ENCODE measurements around the gene ANKH.
"Not testable (repeated sequence)": the region's sequence is repeated elsewhere in the genome, so short reads cannot be mapped to it uniquely, and the experiment has no call there.

ANKH gene

DNA sequence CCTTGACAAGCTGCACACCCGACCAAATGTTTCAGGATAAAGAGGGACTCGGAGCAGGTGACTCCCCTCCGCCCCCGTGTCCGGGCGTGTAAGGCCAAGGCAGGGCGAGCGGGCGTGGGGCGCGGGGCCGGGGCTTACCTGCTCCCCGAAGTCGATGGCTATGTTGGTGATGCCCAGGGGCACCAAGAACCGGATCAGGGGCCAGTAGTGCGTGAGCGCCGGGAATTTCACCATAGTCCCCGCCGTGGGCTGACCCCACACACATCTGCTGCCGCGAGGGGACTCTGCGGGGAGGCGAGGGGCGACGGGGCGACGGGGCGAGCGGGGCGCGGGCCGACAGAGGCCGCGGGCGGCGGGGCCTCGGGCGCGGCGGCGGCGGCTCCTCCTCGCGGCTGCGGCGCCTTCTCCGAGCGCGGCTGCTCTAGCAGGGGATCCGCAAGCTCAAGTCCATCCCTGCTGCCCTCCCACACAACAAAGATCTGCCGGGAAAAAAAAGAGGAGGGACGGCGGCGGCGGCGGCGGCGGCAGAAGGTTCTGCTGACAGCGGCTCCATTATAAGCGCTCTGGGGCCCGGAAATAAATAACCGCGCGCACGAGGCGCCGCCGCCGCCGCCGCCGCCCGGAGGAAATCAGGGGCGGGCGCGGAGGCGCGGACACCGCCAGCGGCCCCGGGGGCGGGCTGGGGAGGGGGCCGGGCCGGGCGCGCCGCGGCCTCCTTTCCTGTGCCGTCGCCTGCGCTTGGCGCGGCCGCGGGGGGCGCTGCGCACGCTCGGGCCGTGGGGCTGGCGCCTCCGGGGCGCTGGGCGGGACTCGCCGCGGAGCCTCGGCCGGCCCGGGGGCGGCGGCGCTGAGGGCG lies at the start of gene ANKH:
ANKH (minus strand) TSS at position 565 of the 856 bp plus-strand sequence; CDS start at position 234, 331 bp downstream.
- peak; percentile 26 to 78 for DNase-seq (ENCODE audit: extremely low read depth in 1 of 2, low read depth in 1 of 2)

DNA sequence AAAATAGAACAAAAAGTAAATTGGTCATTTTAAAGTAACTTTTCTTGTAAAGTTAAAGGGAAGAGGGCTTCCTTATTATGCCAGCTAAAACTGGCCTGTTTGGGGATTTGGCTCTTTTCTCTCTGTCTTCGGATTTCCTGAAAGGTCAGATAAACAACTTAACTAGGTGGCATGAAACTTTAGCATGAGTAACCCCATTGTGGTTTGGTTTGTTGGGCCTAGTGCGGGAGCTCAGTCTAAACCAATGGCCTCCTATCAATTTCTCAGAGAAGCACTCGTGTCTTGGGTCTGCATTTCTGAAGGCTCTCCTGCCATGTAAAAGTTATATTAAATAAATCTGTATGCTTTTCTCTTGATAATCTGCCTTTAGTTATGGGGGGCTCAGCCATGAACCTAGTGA lies 48.5 kb upstream of the ANKH start:
- no peak for DNase-seq (ENCODE audit: extremely low read depth in 1 of 2, low read depth in 1 of 2)

DNA sequence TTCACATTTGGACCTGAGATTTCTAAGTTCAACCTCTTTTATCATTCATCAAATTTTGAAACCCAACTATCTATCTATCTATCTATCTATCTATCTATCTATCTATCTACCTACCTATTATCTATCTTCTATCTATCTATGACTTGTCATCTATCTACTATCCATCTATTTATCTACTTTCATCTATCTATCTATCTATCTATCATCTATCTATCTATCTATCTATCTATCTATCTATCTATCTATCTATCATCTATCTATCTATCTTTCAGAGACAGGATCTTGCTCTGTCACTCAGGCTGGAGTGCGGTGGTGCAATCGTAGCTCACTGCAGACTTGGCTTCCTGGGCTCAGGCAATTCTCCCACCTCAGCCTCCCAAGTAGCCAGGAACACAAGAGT lies 47.5 kb upstream of the ANKH start:
- DNase-seq (ENCODE audit: extremely low read depth in 1 of 2, low read depth in 1 of 2): not testable (repeated sequence)

DNA sequence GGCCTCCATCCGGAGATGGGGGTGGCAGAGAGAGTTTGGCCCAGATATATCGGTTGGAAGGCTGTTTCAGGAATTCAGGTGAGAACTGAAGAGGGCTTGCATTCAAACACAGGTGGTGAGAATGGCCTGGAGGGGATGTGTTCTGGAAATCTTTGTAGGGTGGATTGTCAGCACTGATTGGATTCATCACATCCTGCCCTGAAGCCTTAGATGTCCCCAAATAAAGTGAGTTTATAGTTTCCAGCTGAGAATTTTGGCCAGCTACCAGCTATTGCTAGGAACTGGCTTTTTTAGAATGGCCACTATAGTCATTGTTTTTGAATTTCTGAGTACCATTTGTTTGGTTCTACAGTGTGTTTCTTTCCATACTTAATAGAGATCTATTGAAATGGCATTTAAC lies 46.1 kb upstream of the ANKH start:
- no peak for DNase-seq (ENCODE audit: extremely low read depth in 1 of 2, low read depth in 1 of 2)

DNA sequence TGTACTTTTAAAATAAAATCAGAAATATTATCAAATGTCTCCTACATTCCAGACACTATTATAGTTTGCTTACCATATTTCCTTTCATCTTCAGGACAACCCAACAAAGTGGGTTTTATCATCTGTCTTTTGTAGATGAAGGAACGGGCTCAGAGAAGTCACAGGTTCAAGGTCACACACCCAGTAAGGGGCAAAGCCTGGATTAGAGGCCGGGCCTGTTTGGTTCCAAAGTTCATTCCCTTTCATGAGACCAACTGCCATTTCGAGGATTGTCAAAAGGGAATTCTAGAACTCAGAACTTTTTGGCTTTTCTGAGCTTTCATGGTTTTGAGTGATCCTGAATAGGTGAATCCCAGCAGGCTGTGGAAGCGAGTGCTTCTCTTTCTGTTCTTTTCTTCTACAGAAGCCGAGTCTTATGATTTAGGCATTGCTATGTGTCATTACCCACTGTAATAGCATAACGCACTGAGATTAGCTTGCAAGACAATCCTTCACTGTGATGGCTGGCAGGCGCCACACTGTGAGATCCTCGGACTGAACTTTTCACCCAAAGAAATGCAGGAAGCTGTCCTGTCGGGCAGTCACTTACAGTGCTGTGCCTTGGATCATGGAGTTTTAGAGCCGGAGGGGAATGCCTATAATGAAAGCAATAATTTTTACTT lies 43.8 kb upstream of the ANKH start:
- no peak for DNase-seq (ENCODE audit: extremely low read depth in 1 of 2, low read depth in 1 of 2)

GRCh38 chr5:14914623-14915260 lies 43.2 kb upstream of the ANKH start:
- DNase-seq (ENCODE audit: extremely low read depth in 1 of 2, low read depth in 1 of 2): no peak

DNA sequence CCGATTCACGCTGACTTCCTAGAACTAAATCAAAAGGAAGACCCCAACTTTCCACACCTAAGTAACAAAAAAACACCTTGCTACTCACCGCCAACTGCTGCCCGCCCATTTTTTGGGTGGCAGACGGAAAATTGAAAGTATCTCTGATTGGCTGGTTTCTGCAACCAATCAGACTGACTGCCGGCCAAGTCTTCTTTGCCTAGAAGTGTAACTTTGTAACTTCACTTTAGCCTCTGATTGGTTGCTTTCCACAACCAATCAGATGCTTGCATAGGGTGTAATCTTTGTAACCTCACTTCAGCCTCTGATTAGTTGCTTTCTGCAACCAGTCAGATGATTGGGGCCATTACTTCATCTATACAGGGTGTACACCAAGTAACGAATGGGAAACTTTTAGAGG lies 42.6 kb upstream of the ANKH start:
- DNase-seq (ENCODE audit: extremely low read depth in 1 of 2, low read depth in 1 of 2): no peak

- DNase-seq (ENCODE audit: extremely low read depth in 1 of 2, low read depth in 1 of 2): no peak
Observed at GRCh38 chr5:14913096-14913495, 41.5 kb upstream of the ANKH start.

DNA sequence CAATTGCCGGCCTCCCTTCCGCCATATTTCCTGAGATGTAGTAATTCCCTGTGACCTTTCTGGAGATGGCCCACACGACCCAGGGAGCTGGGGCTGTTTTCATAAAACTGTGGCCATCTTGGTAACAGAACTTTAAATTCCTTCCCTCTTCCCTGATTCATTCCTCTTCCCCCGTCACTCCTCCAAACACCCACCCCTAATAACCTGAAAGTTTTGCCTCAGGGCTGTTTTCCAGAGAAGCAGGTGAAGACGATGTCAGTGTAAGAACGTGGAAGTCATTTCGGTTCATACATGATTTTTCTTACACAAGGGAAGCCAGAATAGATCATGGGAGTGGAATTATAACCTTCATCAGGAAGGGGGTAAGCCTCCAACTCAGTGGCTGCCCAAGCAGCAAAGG lies 40.6 kb upstream of the ANKH start:
- no peak for DNase-seq (ENCODE audit: extremely low read depth in 1 of 2, low read depth in 1 of 2)

DNA sequence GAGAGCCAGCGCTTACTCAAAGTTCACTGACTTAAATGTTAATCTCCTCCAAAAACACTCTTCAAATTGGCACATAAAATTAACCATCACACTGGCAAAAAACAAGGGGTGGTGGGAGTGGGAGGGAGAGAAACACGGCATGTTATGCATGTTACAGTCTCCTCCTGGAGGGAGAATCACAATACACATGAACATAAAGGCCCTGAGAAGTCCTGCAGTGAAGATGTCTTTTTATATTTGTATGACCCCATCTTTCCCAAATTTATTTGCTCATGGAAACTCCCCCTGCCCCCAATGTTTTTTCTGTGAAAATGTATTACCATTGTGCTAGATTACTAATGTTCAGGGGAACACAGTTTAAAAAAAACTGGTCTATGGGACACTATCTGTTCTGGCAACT lies 37.8 kb upstream of the ANKH start:
- no peak for DNase-seq (ENCODE audit: extremely low read depth in 1 of 2, low read depth in 1 of 2)

DNA sequence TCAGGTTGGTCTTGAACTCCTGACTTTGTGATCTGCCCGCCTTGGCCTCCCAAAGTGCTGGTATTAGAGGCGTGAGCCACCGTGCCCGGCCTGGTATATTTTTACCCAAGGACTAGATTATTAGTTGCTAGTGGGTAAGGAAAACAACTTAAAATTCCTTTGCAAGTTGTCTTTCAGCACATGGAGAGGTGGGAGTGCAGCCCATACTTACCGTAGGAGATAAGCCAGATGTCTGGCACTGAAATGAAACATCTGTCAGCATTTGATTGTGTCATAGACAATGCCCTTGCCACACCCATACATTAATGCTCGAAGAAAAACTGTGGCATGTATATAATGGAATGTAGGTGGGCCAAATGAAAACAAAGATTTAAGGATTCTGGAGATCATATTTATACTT lies 36.6 kb upstream of the ANKH start:
- no peak for DNase-seq (ENCODE audit: extremely low read depth in 1 of 2, low read depth in 1 of 2)

DNA sequence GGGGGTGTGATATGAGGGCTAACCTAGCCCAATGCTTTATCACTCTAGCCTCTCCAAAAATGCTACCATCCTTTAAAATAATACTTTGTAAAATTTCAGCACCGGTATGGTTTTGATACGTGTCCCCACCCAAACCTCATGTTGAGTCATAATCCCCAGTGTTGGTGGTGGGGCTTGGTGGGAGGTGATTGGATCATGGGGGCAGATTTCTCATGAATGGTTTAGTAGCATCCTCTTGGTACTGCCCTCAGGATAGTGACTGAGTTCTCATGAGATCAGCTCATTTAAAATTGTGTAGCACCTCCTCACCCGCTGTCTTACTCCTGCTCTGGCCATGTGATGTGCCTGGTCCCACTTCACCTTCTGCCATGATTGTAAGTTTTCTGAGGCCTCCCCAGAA lies 35.0 kb upstream of the ANKH start:
- DNase-seq (ENCODE audit: extremely low read depth in 1 of 2, low read depth in 1 of 2): no peak

DNA sequence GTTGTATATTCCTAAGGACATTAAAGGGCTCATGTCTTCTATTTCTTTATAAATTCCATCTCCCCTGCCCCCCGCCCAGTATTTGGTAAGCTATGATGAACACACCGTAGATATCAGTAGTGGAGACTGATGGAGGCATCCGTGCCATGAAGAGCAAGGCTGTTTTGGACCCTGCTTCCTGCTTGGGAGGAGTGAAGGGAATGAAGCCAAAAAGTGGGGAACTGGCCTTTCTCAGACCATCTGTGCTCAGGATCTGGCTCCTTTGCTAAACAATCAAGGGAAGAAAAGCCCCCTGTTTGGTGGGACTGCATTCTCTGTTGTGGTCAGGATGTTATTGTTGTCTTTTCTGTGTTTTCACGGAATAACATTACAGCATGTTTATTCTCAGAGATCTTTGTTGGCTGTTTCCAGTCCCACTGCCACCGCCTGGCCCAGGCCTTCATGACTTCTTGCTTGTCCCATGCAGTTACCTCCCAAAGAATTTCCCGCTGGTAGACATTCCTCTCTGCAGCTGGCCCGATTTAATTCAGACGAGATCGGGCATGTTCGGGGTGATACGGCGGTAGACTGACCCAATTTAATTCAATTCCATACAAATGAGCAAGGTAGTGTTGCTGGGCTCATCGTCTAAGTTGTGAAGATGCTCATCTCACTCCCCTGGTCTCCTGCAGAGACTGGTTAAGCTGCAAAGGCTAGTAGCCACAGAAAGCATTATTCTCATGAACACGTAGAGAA lies 31.4 kb upstream of the ANKH start:
- no peak for DNase-seq (ENCODE audit: extremely low read depth in 1 of 2, low read depth in 1 of 2)

- no peak for DNase-seq (ENCODE audit: extremely low read depth in 1 of 2, low read depth in 1 of 2)
Observed at GRCh38 chr5:14901462-14902051, 30.0 kb upstream of the ANKH start.

- no peak for DNase-seq (ENCODE audit: extremely low read depth in 1 of 2, low read depth in 1 of 2)
Observed at GRCh38 chr5:14900693-14901461, 29.3 kb upstream of the ANKH start.

DNA sequence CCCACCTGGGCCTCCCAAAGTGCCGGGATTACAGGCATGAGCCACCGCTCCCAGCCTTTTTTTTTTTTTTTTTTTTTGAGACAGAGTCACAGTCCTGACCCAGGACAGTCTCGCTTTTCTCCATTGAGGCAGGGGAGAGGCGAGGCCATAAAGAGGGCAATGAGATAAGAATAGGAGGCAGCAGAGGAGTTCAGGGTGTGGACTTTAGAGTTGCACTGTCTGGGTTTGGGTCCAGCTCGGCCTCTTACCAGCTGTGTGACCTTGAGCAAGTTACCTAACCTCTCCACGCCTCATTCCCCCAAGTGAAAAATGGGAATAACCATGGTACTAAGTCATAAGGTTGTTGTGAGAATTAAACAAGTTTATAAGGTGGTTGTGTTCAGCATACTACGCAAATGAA lies 24.6 kb upstream of the ANKH start:
- DNase-seq (ENCODE audit: extremely low read depth in 1 of 2, low read depth in 1 of 2): no peak

DNA sequence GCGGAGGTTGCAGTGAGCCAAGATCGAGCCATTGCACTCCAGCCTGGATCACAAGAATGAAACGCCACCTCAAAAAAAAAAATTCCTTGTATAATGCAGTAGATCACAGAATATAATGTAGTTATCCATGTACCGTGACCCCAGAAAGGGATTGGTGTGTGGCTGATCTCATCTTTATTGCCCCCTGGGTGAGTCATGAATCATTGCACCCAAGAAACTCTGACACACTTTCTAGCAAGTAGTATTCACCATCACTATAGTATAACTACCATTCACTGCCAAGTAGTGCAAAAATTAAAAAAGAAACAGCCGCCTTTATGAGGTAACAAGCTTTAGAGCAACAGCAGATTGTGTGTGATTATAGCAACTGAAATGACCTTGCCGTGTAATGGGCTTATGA lies 23.7 kb upstream of the ANKH start:
- no peak for DNase-seq (ENCODE audit: extremely low read depth in 1 of 2, low read depth in 1 of 2)

GRCh38 chr5:14894748-14895147 lies 23.2 kb upstream of the ANKH start:
- DNase-seq (ENCODE audit: extremely low read depth in 1 of 2, low read depth in 1 of 2): no peak

DNA sequence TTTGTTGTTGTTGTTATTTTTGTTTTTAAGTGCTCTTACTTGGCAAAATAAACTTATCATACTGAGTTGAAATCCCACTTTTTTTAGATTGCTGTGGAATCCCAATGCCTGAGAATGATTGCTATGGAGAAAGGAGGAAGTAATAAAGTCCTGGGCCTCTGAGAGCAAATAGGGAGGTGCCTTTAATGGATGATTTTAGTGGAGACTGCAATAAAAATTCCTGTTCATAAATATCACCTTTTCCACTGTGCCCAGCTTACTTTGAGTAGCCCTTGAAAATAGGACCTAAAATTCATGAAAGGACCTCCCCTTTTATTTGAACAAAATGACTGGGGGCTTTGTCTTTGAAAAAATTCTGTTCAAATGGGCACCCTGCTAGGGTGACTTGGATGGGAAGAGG lies 21.8 kb upstream of the ANKH start:
- DNase-seq (ENCODE audit: extremely low read depth in 1 of 2, low read depth in 1 of 2): no peak

DNA sequence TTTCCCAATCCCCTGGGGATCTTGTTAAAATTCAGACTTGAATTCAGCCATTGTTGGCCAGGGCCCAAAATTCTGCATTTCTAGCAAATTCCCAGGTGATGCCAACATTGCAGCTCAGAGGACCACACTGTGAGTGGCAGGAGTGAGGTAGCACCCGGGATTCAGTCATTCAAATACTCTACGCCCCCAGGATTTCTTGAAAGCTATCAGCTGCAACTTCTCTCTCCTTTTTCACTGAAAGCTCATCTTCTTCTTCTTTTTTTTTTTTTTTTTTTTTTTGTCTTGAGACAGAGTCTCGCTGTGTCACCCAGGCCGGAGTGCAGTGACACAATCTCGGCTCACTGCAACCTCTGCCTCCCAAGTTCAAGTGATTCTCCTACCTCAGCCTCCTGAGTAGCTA lies 19.3 kb upstream of the ANKH start:
- DNase-seq (ENCODE audit: extremely low read depth in 1 of 2, low read depth in 1 of 2): no peak
